ENCODE results near the gene ITPK1.
"Not testable (repeated sequence)": the region's sequence is repeated elsewhere in the genome, so short reads cannot be mapped to it uniquely, and the experiment has no call there.

Gene ITPK1

GRCh38 chr14:93111541-93111940 is 4.2 kb downstream of the ITPK1 start:
- H3K18ac ChIP-seq (ENCODE audit: low read length); H3K56ac ChIP-seq (ENCODE audit: low read length); H4K5ac ChIP-seq (ENCODE audit: low read length); H3K9ac ChIP-seq (ENCODE audit: low read length); H3K4me1 ChIP-seq (ENCODE audit: control insufficient read depth, low read depth, low read length); H3K27ac ChIP-seq (ENCODE audit: low read depth, low read length); H2BK15ac ChIP-seq (replicated peaks; ENCODE audit: low read depth); H3K4ac ChIP-seq (ENCODE audit: low read depth, low read length); H3K4me2 ChIP-seq (ENCODE audit: low read length); H2BK120ac ChIP-seq (ENCODE audit: low read depth, low read length); H3K4me3 ChIP-seq (ENCODE audit: low read length); H3K27me3 ChIP-seq (ENCODE audit: insufficient read depth, low read length, poor library complexity); H3K79me1 ChIP-seq (ENCODE audit: low read length); H3K36me3 ChIP-seq (ENCODE audit: control insufficient read depth, insufficient read depth, low read length); H2AK5ac ChIP-seq (ENCODE audit: low read length); H4K8ac ChIP-seq (ENCODE audit: low read depth, low read length); H3K23ac ChIP-seq (ENCODE audit: low read length); H2BK5ac ChIP-seq (ENCODE audit: low read length); DNase-seq: not testable (repeated sequence)
- H3K79me2 ChIP-seq (ENCODE audit: control insufficient read depth, insufficient read depth, low read length) = peaks cover 16% of the 10 kb centered on the region
- no CpG with 5 or more reads among the region's 8 CpGs for WGBS (ENCODE audit: extremely low coverage, insufficient coverage, low lambda C conversion rate)

- H3K9ac ChIP-seq (ENCODE audit: low read length) = no peak overlapping the region
- no CpG with 5 or more reads among the region's 5 CpGs for WGBS (ENCODE audit: extremely low coverage, insufficient coverage, low lambda C conversion rate)
- no peak overlapping the region for H3K56ac ChIP-seq (ENCODE audit: low read length)
- no peak overlapping the region for H3K4me2 ChIP-seq (ENCODE audit: low read length)
- no peak overlapping the region for H3K18ac ChIP-seq (ENCODE audit: low read length)
- H4K8ac ChIP-seq (ENCODE audit: low read depth, low read length) = no peak overlapping the region
- no peak overlapping the region for H4K5ac ChIP-seq (ENCODE audit: low read length)
- no peak overlapping the region for H3K4me3 ChIP-seq (ENCODE audit: low read length)
- H3K23ac ChIP-seq (ENCODE audit: low read length) = no peak overlapping the region
- no peak for DNase-seq
- H2BK5ac ChIP-seq (ENCODE audit: low read length) = no peak overlapping the region
- peaks cover 2% of the 10 kb centered on the region for H3K4me1 ChIP-seq (ENCODE audit: control insufficient read depth, low read depth, low read length)
- peaks cover 4% of the 10 kb centered on the region for H3K79me1 ChIP-seq (ENCODE audit: low read length)
- no peak overlapping the region for H3K27ac ChIP-seq (ENCODE audit: low read depth, low read length)
- no peak overlapping the region for H3K4ac ChIP-seq (ENCODE audit: low read depth, low read length)
- no peak overlapping the region for H2BK120ac ChIP-seq (ENCODE audit: low read depth, low read length)
- no peak overlapping the region for H2AK5ac ChIP-seq (ENCODE audit: low read length)
- peaks cover 16% of the 10 kb centered on the region for H3K79me2 ChIP-seq (ENCODE audit: control insufficient read depth, insufficient read depth, low read length)
- H2BK15ac ChIP-seq (replicated peaks; ENCODE audit: low read depth) = no peak overlapping the region
- H3K27me3 ChIP-seq (ENCODE audit: insufficient read depth, low read length, poor library complexity) = no peaks in the 10 kb centered on the region
- H3K36me3 ChIP-seq (ENCODE audit: control insufficient read depth, insufficient read depth, low read length) = no peaks in the 10 kb centered on the region
These were observed 4.8 kb downstream of the ITPK1 start for GRCh38 chr14:93110856-93111419.

DNA sequence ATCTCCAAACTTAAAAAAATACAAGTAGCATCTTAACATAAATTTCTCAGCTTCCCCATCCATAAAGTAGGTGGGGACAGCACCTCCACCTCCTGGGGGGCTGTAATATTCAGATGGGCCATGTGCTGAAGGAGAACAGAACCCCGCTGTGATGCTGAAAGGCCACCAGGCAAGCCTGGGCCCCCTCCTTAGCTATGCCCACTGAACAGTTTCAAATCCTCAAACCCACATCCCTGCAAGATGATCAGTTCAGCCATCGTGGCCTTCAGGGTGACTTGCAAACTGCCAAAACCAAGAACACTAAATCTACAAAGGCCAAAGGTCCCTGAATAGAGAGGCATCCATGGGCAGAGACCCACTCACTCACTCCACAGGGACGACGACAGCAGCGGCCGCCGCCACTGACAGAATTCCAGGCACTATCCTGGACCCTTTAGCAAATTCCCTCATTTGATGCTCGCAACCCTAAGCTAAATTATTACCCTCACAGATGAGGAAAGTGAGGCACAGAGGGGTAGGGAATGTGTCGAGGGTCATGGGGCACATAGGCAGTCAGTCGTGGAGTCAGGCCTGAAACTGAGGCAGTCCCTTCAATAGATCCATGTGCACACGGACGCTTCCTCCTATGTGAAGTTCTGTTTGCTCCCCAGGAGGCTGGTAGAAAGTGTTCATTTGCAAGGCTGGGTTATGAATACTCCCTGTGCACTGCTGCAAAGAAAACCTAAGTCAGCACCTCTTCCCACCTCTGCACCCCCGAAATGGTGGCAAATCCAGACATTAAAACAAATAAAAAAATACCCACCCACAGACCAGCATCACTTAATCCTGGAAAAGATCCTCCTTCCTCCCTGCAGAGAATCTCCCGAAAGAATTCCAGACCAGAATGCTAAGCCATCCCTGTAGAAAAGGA is 5.9 kb downstream of the ITPK1 start:
- H2BK5ac ChIP-seq (ENCODE audit: low read length) = no peak overlapping the region
- no peak overlapping the region for H2BK15ac ChIP-seq (replicated peaks; ENCODE audit: low read depth)
- H3K79me2 ChIP-seq (ENCODE audit: control insufficient read depth, insufficient read depth, low read length) = peaks cover 16% of the 10 kb centered on the region
- no peak overlapping the region for H3K56ac ChIP-seq (ENCODE audit: low read length)
- H4K8ac ChIP-seq (ENCODE audit: low read depth, low read length) = no peak overlapping the region
- no peak overlapping the region for H3K27ac ChIP-seq (ENCODE audit: low read depth, low read length)
- no peaks in the 10 kb centered on the region for H3K27me3 ChIP-seq (ENCODE audit: insufficient read depth, low read length, poor library complexity)
- no peak overlapping the region for H4K5ac ChIP-seq (ENCODE audit: low read length)
- H3K23ac ChIP-seq (ENCODE audit: low read length) = no peak overlapping the region
- WGBS (ENCODE audit: extremely low coverage, insufficient coverage, low lambda C conversion rate) = no CpG with 5 or more reads among the region's 14 CpGs
- no peaks in the 10 kb centered on the region for H3K36me3 ChIP-seq (ENCODE audit: control insufficient read depth, insufficient read depth, low read length)
- H2BK120ac ChIP-seq (ENCODE audit: low read depth, low read length) = no peak overlapping the region
- H3K4me2 ChIP-seq (ENCODE audit: low read length) = no peak overlapping the region
- no peak overlapping the region for H3K9ac ChIP-seq (ENCODE audit: low read length)
- no peak overlapping the region for H3K4me3 ChIP-seq (ENCODE audit: low read length)
- peaks cover 4% of the 10 kb centered on the region for H3K79me1 ChIP-seq (ENCODE audit: low read length)
- no peak overlapping the region for H3K4ac ChIP-seq (ENCODE audit: low read depth, low read length)
- H3K18ac ChIP-seq (ENCODE audit: low read length) = no peak overlapping the region
- H3K4me1 ChIP-seq (ENCODE audit: control insufficient read depth, low read depth, low read length) = peaks cover 2% of the 10 kb centered on the region
- no peak overlapping the region for H2AK5ac ChIP-seq (ENCODE audit: low read length)
- DNase-seq = no peak

DNA sequence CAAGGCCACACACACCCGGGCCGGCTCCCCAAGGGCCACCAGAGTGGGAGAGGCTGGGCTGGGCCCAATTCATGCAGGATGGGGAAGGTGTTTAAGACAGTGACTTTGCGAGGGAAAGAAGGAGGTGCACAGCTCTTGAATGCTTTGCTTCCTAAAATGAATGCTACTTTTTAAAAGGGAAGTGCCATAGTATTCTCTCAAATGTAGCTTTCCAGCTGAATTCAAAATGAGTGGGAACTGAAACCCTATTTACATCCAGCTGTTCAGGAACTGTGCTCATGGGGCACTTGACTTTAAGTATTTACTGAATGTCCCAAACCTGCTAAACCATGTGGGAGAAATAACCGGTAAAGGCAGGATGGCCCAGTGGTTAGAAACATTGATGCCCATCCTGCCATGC is 7.6 kb downstream of the ITPK1 start:
- no peak overlapping the region for H3K4ac ChIP-seq (ENCODE audit: low read depth, low read length)
- H3K27ac ChIP-seq (ENCODE audit: low read depth, low read length) = no peak overlapping the region
- H3K9ac ChIP-seq (ENCODE audit: low read length) = no peak overlapping the region
- no CpG with 5 or more reads among the region's 4 CpGs for WGBS (ENCODE audit: extremely low coverage, insufficient coverage, low lambda C conversion rate)
- no peak overlapping the region for H2BK5ac ChIP-seq (ENCODE audit: low read length)
- H2BK15ac ChIP-seq (replicated peaks; ENCODE audit: low read depth) = no peak overlapping the region
- no peak overlapping the region for H4K5ac ChIP-seq (ENCODE audit: low read length)
- no peak overlapping the region for H3K4me2 ChIP-seq (ENCODE audit: low read length)
- DNase-seq = no peak
- H3K36me3 ChIP-seq (ENCODE audit: control insufficient read depth, insufficient read depth, low read length) = no peaks in the 10 kb centered on the region
- H2BK120ac ChIP-seq (ENCODE audit: low read depth, low read length) = no peak overlapping the region
- no peak overlapping the region for H4K8ac ChIP-seq (ENCODE audit: low read depth, low read length)
- no peak overlapping the region for H3K23ac ChIP-seq (ENCODE audit: low read length)
- no peaks in the 10 kb centered on the region for H3K27me3 ChIP-seq (ENCODE audit: insufficient read depth, low read length, poor library complexity)
- no peak overlapping the region for H3K4me3 ChIP-seq (ENCODE audit: low read length)
- H3K79me2 ChIP-seq (ENCODE audit: control insufficient read depth, insufficient read depth, low read length) = peaks cover 16% of the 10 kb centered on the region
- H3K79me1 ChIP-seq (ENCODE audit: low read length) = peaks cover 4% of the 10 kb centered on the region
- H3K4me1 ChIP-seq (ENCODE audit: control insufficient read depth, low read depth, low read length) = peaks cover under 1% of the 10 kb centered on the region
- H2AK5ac ChIP-seq (ENCODE audit: low read length) = no peak overlapping the region
- H3K18ac ChIP-seq (ENCODE audit: low read length) = no peak overlapping the region
- H3K56ac ChIP-seq (ENCODE audit: low read length) = no peak overlapping the region

DNA sequence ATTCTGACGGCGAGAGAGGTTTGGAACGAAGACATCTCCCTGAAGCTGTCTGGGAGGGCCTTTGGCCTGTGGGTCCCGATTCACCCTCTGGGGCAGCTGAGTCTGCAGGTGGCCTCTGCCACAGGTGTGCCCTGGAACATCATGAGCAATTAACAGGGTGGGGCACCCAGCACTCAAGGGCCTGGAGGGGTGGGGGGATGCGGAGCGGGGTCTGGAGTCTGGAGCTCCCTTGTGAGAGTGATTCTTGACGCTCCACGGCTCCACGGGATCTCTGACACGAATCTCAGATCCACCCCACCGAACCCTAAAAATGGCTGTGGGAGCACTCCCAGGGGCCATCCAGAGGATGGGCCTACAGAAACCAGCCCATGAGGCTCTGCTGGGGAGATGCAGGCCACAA is 8.3 kb downstream of the ITPK1 start:
- WGBS (ENCODE audit: extremely low coverage, insufficient coverage, low lambda C conversion rate) = no CpG with 5 or more reads among the region's 11 CpGs

More for the DNA sequence above, 8.3 kb downstream of the ITPK1 start:
- H3K79me2 ChIP-seq (ENCODE audit: control insufficient read depth, insufficient read depth, low read length) = peaks cover 16% of the 10 kb centered on the region
- H3K9ac ChIP-seq (ENCODE audit: low read length) = no peak overlapping the region
- no peak overlapping the region for H3K27ac ChIP-seq (ENCODE audit: low read depth, low read length)
- H2AK5ac ChIP-seq (ENCODE audit: low read length) = no peak overlapping the region
- no peak overlapping the region for H3K4me2 ChIP-seq (ENCODE audit: low read length)
- no peaks in the 10 kb centered on the region for H3K27me3 ChIP-seq (ENCODE audit: insufficient read depth, low read length, poor library complexity)
- no peak overlapping the region for H4K5ac ChIP-seq (ENCODE audit: low read length)
- H2BK15ac ChIP-seq (replicated peaks; ENCODE audit: low read depth) = no peak overlapping the region
- no peak overlapping the region for H3K4me3 ChIP-seq (ENCODE audit: low read length)
- H3K36me3 ChIP-seq (ENCODE audit: control insufficient read depth, insufficient read depth, low read length) = no peaks in the 10 kb centered on the region
- H3K18ac ChIP-seq (ENCODE audit: low read length) = no peak overlapping the region
- no peak overlapping the region for H2BK120ac ChIP-seq (ENCODE audit: low read depth, low read length)
- no peak for DNase-seq
- H3K79me1 ChIP-seq (ENCODE audit: low read length) = peaks cover 4% of the 10 kb centered on the region
- H2BK5ac ChIP-seq (ENCODE audit: low read length) = no peak overlapping the region
- no peaks in the 10 kb centered on the region for H3K4me1 ChIP-seq (ENCODE audit: control insufficient read depth, low read depth, low read length)
- H4K8ac ChIP-seq (ENCODE audit: low read depth, low read length) = no peak overlapping the region
- H3K23ac ChIP-seq (ENCODE audit: low read length) = no peak overlapping the region
- no peak overlapping the region for H3K4ac ChIP-seq (ENCODE audit: low read depth, low read length)
- H3K56ac ChIP-seq (ENCODE audit: low read length) = no peak overlapping the region
